Lower leg skin (tissue), 4 donors: ENCODE measurements around the gene ZNF407. TPM values are rescaled to one million over a fixed set of nuclear protein-coding genes. Genes with fewer than 3 reads are reported as not detected.

Experiments used
- DNase-seq, 2 donors: peaks; one replicate each; pipeline ENCODE4 v3.0.0-alpha.2; 2019; ENCODE audit warnings: low spot score in 2 of 2
- H3K4me3 ChIP-seq: fragments of 200-600 bp; sonication (generic); 2 replicates; pipeline ENCODE4 v1.5.1; 2017; ENCODE audit warnings: mild to moderate bottlenecking, low read depth; ENCODE audit not compliant: poor library complexity, severe bottlenecking
- CTCF ChIP-seq, 3 donors: fragments of 450-650 bp; IDR thresholded peaks; one replicate each; pipeline ENCODE4 v1.5.1; 2016; ENCODE audit warnings: antibody characterized with exemption in 3 of 3, mild to moderate bottlenecking in 3 of 3, moderate library complexity in 2 of 3
- POLR2A ChIP-seq, 2 donors: fragments of 450-650 bp; IDR thresholded peaks; one replicate each; pipeline ENCODE4 v1.6.1; 2016 to 2017; ENCODE audit warnings: antibody characterized with exemption in 2 of 2, mild to moderate bottlenecking in 1 of 2, moderate library complexity in 1 of 2
- WGBS, 2 donors: methylation state at CpG; one replicate each; pipeline ENCODE4 v1.1.5; 2018; 5-methylcytosine and 5-hydroxymethylcytosine counted together
- intact Hi-C: fragments of 100-400 bp; cut with DNase I; formaldehyde crosslinking; loops from one replicate; pipeline ENCODE4 v1.15.0; 2023; ENCODE audit warnings: low total_unique reads
- total RNA-seq, 4 donors: library from RNA; depleted of rRNA; stranded (reverse); fragments of >200 nt; gene quantifications; one replicate each; pipeline ENCODE4 v1.1.0, GENCODE V29; 2016

Gene ZNF407
- total RNA-seq, 4 donors from 2014 or later, result 7.0 to 13.9 (median 10.9) TPM

GRCh38 chr18:74682141-74682990, 84.7 kb downstream of the ZNF407 start:
- no peak for DNase-seq
- intact Hi-C loops, result no loop called here
- TF ChIP-seq POLR2A (IDR thresholded peaks at IDR 0.05) (no peak), CTCF (IDR thresholded peaks at IDR 0.05) (no peak)
- no peak overlapping the region for H3K4me3 ChIP-seq
- 80 to 86% methylated on average over 11 of the region's 11 CpGs for WGBS, 2 donors

- no peak overlapping the region for H3K4me3 ChIP-seq
- no peak for DNase-seq
- intact Hi-C loops, result no loop called here
- 92 to 93% methylated on average over 1 of the region's 1 CpG for WGBS, 2 donors
- no peak for TF ChIP-seq CTCF (IDR thresholded peaks at IDR 0.05)
- no peak for TF ChIP-seq POLR2A (IDR thresholded peaks at IDR 0.05)
Measured at GRCh38 chr18:74682991-74683297, 85.3 kb downstream of the ZNF407 start.

- TF ChIP-seq POLR2A (IDR thresholded peaks at IDR 0.05), result no peak
- TF ChIP-seq CTCF (IDR thresholded peaks at IDR 0.05), result no peak
- H3K4me3 ChIP-seq, result no peak overlapping the region
- DNase-seq, result no peak
- intact Hi-C loops, result no loop called here
Measured at GRCh38 chr18:74683573-74683972, 85.9 kb downstream of the ZNF407 start.

- H3K4me3 ChIP-seq, result no peak overlapping the region
- intact Hi-C loops, result no loop called here
- no peak for DNase-seq
- no peak for TF ChIP-seq CTCF (IDR thresholded peaks at IDR 0.05)
- TF ChIP-seq POLR2A (IDR thresholded peaks at IDR 0.05), result no peak
- WGBS, 2 donors, result 69 to 75% methylated on average over 2 of the region's 2 CpGs
Measured at GRCh38 chr18:74689251-74689650, 91.6 kb downstream of the ZNF407 start.

- intact Hi-C loops, result no loop called here
- no peak overlapping the region for H3K4me3 ChIP-seq
- 85 to 89% methylated on average over 9 of the region's 9 CpGs for WGBS, 2 donors
- TF ChIP-seq CTCF (IDR thresholded peaks at IDR 0.05) (no peak), POLR2A (IDR thresholded peaks at IDR 0.05) (no peak)
- DNase-seq, result no peak
Measured at GRCh38 chr18:74692367-74693013, 94.8 kb downstream of the ZNF407 start.
